ENCODE results near the gene VGF.

VGF gene

GRCh38 chr7:101162551-101163278 is 2.7 kb downstream of the VGF start:
- POLR2A ChIA-PET = interaction anchor here (0.6 kb wide), 1 partner anchor 19 kb away, joined by 4 read pairs; no protein-coding TSS in a partner anchor
- CTCF ChIA-PET = interaction anchor here (1.0 to 5.1 kb wide), 3 partner anchors 15 to 30 kb away, joined by 3 to 21 read pairs (median 3); no protein-coding TSS in a partner anchor
- TF ChIP-seq CTCF (IDR thresholded peaks at IDR 0.05; ENCODE audit: control extremely low read depth, extremely low read depth, low read depth, missing control alignments) = no peak
- DNase-seq (ENCODE audit: extremely low spot score) = no peak

- ChIA-PET CTCF (interaction anchor here (1.0 to 5.1 kb wide), 4 partner anchors 14 to 31 kb away, joined by 3 to 21 read pairs (median 4); no protein-coding TSS in a partner anchor), POLR2A (interaction anchor here (0.6 kb wide), 1 partner anchor 18 kb away, joined by 4 read pairs; no protein-coding TSS in a partner anchor)
- no peak for TF ChIP-seq CTCF (IDR thresholded peaks at IDR 0.05; ENCODE audit: control extremely low read depth, extremely low read depth, low read depth, missing control alignments)
- DNase-seq (ENCODE audit: extremely low spot score) = no peak
Measured at GRCh38 chr7:101161692-101162471, 3.5 kb downstream of the VGF start.

GRCh38 chr7:101160910-101161309 is 4.5 kb downstream of the VGF start:
- DNase-seq (ENCODE audit: extremely low spot score) = no peak
- TF ChIP-seq CTCF (IDR thresholded peaks at IDR 0.05; ENCODE audit: control extremely low read depth, extremely low read depth, low read depth, missing control alignments) = no peak
- ChIA-PET POLR2A (interaction anchor here (0.5 kb wide), 1 partner anchor 158 kb away, joined by 6 read pairs; no protein-coding TSS in a partner anchor), CTCF (interaction anchor here (1.6 to 5.1 kb wide), 2 partner anchors 17 to 32 kb away, joined by 4 to 21 read pairs; no protein-coding TSS in a partner anchor)

GRCh38 chr7:101159696-101160674 is 5.4 kb downstream of the VGF start:
- ChIA-PET CTCF (interaction anchor here (1.6 to 5.1 kb wide), 2 partner anchors 16 to 33 kb away, joined by 4 to 21 read pairs; no protein-coding TSS in a partner anchor), POLR2A (no interaction called here)
- TF ChIP-seq CTCF (IDR thresholded peaks at IDR 0.05; ENCODE audit: control extremely low read depth, extremely low read depth, low read depth, missing control alignments) = no peak
- DNase-seq (ENCODE audit: extremely low spot score) = no peak

GRCh38 chr7:101156866-101157589 is 8.3 kb downstream of the VGF start:
- no peak for DNase-seq (ENCODE audit: extremely low spot score)
- CTCF ChIA-PET = interaction anchor here (0.7 to 4.6 kb wide), 12 partner anchors 8 to 126 kb away, joined by 3 to 56 read pairs (median 4); partner anchors contain the start of gene VGF
- POLR2A ChIA-PET = no interaction called here
- TF ChIP-seq CTCF (IDR thresholded peaks at IDR 0.05; ENCODE audit: control extremely low read depth, extremely low read depth, low read depth, missing control alignments) = no peak

Measured in GM10248 (cell line).